Adrenal gland (tissue), 12 donors: ENCODE measurements around the gene SRGAP3. TPM values are rescaled to one million over a fixed set of nuclear protein-coding genes. Genes with fewer than 3 reads are reported as not detected.

ENCODE experiments used
- DNase-seq, 7 donors: peaks; one replicate each; pipeline ENCODE4 v3.0.0-alpha.2; 2019 to 2020
- H3K27ac ChIP-seq, 5 donors: fragments of 200-600 bp; sonication (generic) in 4 of 5; 1 replicate in 3 of 5; 2 replicates in 2 of 5; pipeline versions ENCODE4 v1.5.1 to v1.8.0; 2016 to 2020; ENCODE audit warnings: mild to moderate bottlenecking in 1 of 5
- H3K27me3 ChIP-seq: fragments of 200-600 bp; 2 replicates; pipeline ENCODE4 v1.8.0; 2021
- H3K36me3 ChIP-seq, 2 donors: fragments of 200-600 bp; replicated peaks in 1 of 2; 1 replicate in 1 of 2; 2 replicates in 1 of 2; pipeline versions ENCODE4 v1.5.1 to v1.8.0; 2018 to 2022
- H3K4me1 ChIP-seq, 2 donors: fragments of 200-600 bp; replicated peaks in 1 of 2; 1 replicate in 1 of 2; 2 replicates in 1 of 2; pipeline versions ENCODE4 v1.5.1 to v1.8.0; 2018 to 2021
- H3K4me3 ChIP-seq, 4 donors: fragments of 200-600 bp; sonication (generic) in 3 of 4; one replicate each; pipeline ENCODE4 v1.5.1; 2016 to 2018
- H3K9me3 ChIP-seq, 3 donors: fragments of 200-600 bp; sonication (generic) in 1 of 3; replicated peaks in 1 of 3; 1 replicate in 2 of 3; 2 replicates in 1 of 3; pipeline versions ENCODE4 v1.5.1 to v1.8.0; 2016 to 2021
- POLR2A ChIP-seq, 2 donors: fragments of 450-650 bp; IDR thresholded peaks; one replicate each; pipeline ENCODE4 v1.6.1; 2017; ENCODE audit warnings: antibody characterized with exemption in 2 of 2, mild to moderate bottlenecking in 2 of 2, moderate library complexity in 1 of 2
- WGBS, 4 donors: extraction: QIAGEN DNeasy Blood & Tissue Kit in 2 of 4; methylation state at CpG; one replicate each; pipeline versions ENCODE4 v1.1.5 to v1.1.7; 2013 to 2017; 5-methylcytosine and 5-hydroxymethylcytosine counted together
- intact Hi-C, 2 donors: fragments of 100-400 bp; cut with DNase I; formaldehyde crosslinking; loops; one replicate each; pipeline versions ENCODE4 v1.14.1 to v1.15.0; 2022 to 2023
- polyA plus RNA-seq, 3 donors: library from polyadenylated mRNA; stranded (reverse); fragments of 200-250 nt in 2 of 3; fragments of 350-450 nt in 1 of 3; fragmentation: Illumina TruSeq in 1 of 3; extraction: RNeasy Lipid Tissue Mini Kit (QIAGEN cat#74804) in 1 of 3; gene quantifications; one replicate each; pipeline ENCODE4 v1.2.3, GENCODE V29; 2013 to 2014
- total RNA-seq, 9 donors: library from RNA; depleted of rRNA in 4 of 9; stranded (reverse); fragments of >200 nt in 4 of 9; fragments of 120-200 nt in 1 of 9; fragmentation: NEBNext Ultra II Directional in 1 of 9; extraction: Animal tissue kit (Norgen Biotek cat#: 25700) in 1 of 9; gene quantifications; one replicate each; pipeline versions ENCODE4 v1.1.0 to v1.2.4, GENCODE V29; 2013 to 2023
- TF ChIP-seq, protein P1 (sequence below), 6 experiments: fragments of 450-650 bp in 4 of 6; fragments of 200-600 bp in 2 of 6; sonication (generic) in 1 of 6; IDR thresholded peaks; 1 replicate in 5 of 6; 2 replicates in 1 of 6; pipeline versions ENCODE4 v1.5.1 to v1.8.0; 2016 to 2021; ENCODE audit warnings: antibody characterized with exemption in 6 of 6, mild to moderate bottlenecking in 2 of 6, moderate library complexity in 1 of 6
- donor health status: healthy with polysubstance abuse.
- donor health status: Bipolar disorder and iron deficiency.
- donor health status: DM: yes; HTN: yes; CAD: no.
- donor health status: DM: no; HTN: no; CAD: no.
- donor health status: DM: no; HTN: no; CAD: no.
- donor health status: DM: yes; HTN: yes; CAD: no.

The SRGAP3 gene
- total and polyA plus RNA-seq, 12 donors = 3.3 to 35.0 (median 17.8) TPM

DNA sequence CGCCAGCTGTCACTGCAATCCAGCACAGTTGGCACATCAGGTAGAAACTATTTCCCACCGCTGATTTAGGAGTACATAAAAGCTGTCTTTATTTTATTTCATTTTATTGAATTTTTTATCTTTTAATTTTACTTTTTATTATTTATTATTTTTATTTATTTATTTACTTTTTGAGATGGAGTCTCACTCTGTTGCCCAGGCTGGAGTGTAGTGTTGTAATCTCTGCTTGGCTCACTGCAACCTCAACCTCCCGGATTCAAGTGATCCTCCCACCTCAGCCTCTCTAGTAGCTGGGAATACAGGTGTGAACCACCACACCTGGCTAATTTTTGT, 31.0 kb downstream of the SRGAP3 start:
- Histone ChIP-seq H3K4me1 (peaks cover 0 to 11% of the 10 kb centered on the region in 2 donors), H3K9me3 (no peaks in the 10 kb centered on the region), H3K27ac (no peak overlapping the region), H3K36me3 (no peaks in the 10 kb centered on the region), H3K4me3 (no peak overlapping the region), H3K27me3 (no peaks in the 10 kb centered on the region)
- WGBS, 4 donors = 93 to 100% (median 99%) methylated on average over 3 of the region's 3 CpGs
- intact Hi-C loops = no loop called here
- DNase-seq = no peak
- no peak for TF ChIP-seq POLR2A (IDR thresholded peaks at IDR 0.05)
- TF ChIP-seq, protein P1, sequence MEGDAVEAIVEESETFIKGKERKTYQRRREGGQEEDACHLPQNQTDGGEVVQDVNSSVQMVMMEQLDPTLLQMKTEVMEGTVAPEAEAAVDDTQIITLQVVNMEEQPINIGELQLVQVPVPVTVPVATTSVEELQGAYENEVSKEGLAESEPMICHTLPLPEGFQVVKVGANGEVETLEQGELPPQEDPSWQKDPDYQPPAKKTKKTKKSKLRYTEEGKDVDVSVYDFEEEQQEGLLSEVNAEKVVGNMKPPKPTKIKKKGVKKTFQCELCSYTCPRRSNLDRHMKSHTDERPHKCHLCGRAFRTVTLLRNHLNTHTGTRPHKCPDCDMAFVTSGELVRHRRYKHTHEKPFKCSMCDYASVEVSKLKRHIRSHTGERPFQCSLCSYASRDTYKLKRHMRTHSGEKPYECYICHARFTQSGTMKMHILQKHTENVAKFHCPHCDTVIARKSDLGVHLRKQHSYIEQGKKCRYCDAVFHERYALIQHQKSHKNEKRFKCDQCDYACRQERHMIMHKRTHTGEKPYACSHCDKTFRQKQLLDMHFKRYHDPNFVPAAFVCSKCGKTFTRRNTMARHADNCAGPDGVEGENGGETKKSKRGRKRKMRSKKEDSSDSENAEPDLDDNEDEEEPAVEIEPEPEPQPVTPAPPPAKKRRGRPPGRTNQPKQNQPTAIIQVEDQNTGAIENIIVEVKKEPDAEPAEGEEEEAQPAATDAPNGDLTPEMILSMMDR (IDR thresholded peaks at IDR 0.05) = no peak

DNA sequence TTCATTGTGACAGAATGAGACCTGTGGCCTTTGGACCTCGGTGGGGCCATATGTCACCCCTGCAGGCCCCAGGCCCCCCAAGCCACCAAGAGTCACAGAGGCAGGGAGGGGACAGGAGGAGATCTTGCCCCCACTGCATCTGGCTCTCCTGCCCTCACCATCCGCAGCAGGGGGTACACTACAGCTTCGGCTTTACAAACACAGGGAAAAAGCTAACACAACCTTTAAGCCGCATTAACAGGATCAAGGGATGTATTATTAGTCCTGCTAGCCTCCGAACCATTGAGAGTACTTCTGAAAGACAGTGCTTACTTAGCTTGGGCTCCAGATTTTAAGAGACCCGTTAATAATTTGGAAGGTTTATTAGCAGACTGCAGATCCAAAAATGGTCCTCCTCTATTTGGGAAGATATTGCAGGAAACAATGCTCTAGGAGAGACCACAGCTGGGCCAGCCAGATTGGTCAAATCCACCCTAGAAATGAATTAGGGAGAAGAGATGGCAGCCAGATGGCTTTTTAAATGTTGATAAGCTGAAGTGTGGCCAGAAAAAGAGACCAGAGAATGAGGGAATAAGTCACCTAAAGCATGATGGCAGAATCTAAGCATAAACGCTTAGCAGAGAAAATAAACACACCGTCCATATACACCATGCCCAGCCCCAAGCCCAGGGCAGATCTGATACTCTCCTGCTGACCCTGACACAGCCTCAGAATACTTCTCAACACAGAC, 31.5 kb downstream of the SRGAP3 start:
- no peak for TF ChIP-seq POLR2A (IDR thresholded peaks at IDR 0.05)
- TF ChIP-seq, protein P1 (IDR thresholded peaks at IDR 0.05) = no peak
- Histone ChIP-seq H3K4me3 (no peak overlapping the region), H3K27me3 (no peaks in the 10 kb centered on the region), H3K9me3 (no peaks in the 10 kb centered on the region), H3K36me3 (no peaks in the 10 kb centered on the region), H3K27ac (no peak overlapping the region), H3K4me1 (peaks cover 0 to 11% of the 10 kb centered on the region in 2 donors)
- DNase-seq = no peak
- intact Hi-C loops = no loop called here
- WGBS, 4 donors = 81 to 93% (median 88%) methylated on average over 7 to 8 of the region's 8 CpGs

DNA sequence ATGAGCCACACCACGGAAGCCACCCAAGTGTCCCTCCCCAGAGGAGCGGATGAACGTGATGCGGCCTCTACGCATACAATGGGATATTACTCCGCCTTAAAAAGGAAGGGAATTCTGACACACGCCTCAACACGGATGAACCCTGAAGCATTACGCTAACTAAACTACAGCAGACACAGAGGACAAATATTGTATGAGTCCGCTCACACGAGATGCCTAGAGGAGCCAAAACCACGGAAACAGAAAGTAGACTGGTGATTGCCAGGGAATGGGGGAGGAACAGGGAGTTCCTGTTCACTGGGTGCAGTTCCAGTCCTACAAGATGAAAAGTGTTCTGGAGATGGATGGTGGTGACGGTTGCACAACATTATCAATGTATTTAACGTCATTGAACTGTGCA, 32.7 kb downstream of the SRGAP3 start:
- Histone ChIP-seq H3K4me3 (no peak overlapping the region), H3K9me3 (no peaks in the 10 kb centered on the region), H3K4me1 (peaks cover 0 to 11% of the 10 kb centered on the region in 2 donors), H3K27ac (no peak overlapping the region), H3K27me3 (no peaks in the 10 kb centered on the region), H3K36me3 (no peaks in the 10 kb centered on the region)
- 92 to 94% (median 93%) methylated on average over 14 of the region's 14 CpGs for WGBS, 4 donors
- intact Hi-C loops = no loop called here
- DNase-seq = no peak
- TF ChIP-seq POLR2A (IDR thresholded peaks at IDR 0.05) = no peak
- TF ChIP-seq, protein P1 (IDR thresholded peaks at IDR 0.05) = no peak

DNA sequence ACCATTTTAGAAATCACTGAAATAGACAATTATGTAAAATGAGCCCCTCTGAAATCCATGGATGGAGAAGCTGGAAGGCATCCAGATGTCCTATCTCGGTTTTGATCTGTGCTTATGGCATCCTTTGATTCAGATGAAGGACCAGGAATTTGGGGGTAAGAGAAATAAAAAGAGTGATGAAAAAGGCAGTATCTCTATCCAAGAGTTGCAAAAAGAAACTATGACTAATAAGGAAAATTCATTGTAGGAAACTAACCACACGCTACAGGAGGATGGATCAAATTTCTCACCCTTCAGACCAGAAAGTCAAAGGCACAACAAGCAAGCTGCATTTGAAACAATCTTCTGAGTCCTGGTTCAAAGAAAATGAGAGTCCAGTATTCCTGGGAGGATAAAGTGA, 34.8 kb downstream of the SRGAP3 start:
- 18 to 36% (median 26%) methylated on average over 2 of the region's 2 CpGs for WGBS, 4 donors
- H3K36me3 ChIP-seq = no peaks in the 10 kb centered on the region
- H3K4me3 ChIP-seq = no peak overlapping the region
- H3K9me3 ChIP-seq = no peaks in the 10 kb centered on the region
- H3K4me1 ChIP-seq = peaks cover 0 to 15% of the 10 kb centered on the region in 2 donors
- intact Hi-C loops = no loop called here
- no peak for TF ChIP-seq POLR2A (IDR thresholded peaks at IDR 0.05)
- TF ChIP-seq, protein P1 (IDR thresholded peaks at IDR 0.05) = no peak
- DNase-seq = no peak
- H3K27me3 ChIP-seq = no peaks in the 10 kb centered on the region
- H3K27ac ChIP-seq = peak overlapping the region in 2 of 5 donors; percentile 21 to 56
